Renal cortex interstitium (tissue), 11 donors: ENCODE measurements around the gene NT5C. TPM values are rescaled to one million over a fixed set of nuclear protein-coding genes. Genes with fewer than 3 reads are reported as not detected.
"Not testable (repeated sequence)": the region's sequence is repeated elsewhere in the genome, so short reads cannot be mapped to it uniquely, and the experiment has no call there.

Source experiments
- DNase-seq, 11 donors: peaks; one replicate each; pipeline ENCODE4 v3.0.0-alpha.2; 2013; ENCODE audit warnings: low read depth in 9 of 11, low spot score in 4 of 11; ENCODE audit errors: extremely low read depth in 1 of 11
- polyA plus RNA-seq, 3 donors: library from polyadenylated mRNA; unstranded; fragments of 120-200 nt; gene quantifications; one replicate each; pipeline ENCODE4 v1.2.1, GENCODE V29; 2013; ENCODE audit not compliant: insufficient read length in 3 of 3

The NT5C gene
- polyA plus RNA-seq, 3 donors = 46.9 to 70.1 (median 61.7) TPM

DNA sequence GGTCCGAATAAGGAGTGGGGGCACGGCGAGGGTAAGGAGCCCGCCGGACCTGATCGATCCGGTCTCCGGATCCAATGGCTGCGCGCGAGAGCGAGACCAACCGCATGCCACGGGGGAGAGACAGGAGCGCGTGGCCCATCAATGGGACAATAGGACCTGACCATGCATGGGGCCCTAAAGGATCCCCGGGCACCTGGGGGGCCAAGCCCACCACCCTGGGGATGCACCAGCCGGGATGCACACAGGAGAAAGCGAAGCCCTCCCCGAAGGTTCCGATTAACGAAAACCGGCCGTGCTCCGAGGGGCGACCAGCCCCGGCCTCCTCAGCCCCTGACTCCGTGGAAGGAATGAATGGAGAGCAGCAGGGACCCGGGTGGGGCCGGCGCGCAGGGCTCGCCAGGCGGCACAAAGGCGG is 22.2 kb upstream of the NT5C start:
- peak in 2 of 11 donors; percentile 22 to 38 for DNase-seq

DNA sequence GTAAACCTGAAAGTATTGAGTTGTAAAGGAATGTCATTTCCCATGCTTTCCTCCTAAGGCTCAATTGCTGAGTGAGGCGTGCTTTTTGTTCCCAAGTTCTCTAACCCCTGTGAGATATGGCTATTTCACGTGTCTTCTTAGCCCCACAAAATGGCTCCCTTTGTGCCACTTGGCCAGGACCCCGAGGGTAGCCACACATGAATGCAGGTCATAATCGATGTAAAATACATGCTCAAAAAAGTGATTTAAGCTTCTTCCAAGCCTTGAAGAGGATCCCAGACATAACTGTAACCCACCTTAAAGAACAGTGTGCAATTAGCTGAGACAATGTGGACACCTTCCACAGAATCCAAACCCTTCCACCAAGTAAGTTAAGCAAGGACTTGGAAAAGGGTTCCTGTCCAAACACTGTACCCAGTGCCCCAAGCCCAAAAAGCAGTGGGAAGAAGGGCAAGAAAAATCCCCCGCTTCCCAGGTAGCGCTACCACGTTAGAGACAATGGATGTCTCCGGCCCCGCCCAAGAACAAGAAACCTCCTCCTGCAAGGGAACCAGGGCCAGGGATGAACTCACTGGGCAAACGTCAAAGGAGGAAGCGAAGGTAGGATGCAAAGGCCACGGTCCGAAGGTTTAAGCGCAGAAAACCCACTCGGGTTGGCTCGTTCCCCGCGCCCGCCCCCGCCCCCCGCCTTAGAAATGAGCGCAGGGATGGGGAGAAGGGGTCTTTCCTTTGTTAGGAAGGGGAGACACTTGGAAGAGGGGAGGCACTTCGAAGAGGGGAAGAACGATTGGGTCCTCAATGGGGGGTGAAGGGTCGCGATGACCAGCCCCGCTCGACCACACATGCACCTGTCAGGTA is 21.6 kb upstream of the NT5C start:
- peak in 4 of 11 donors; percentile 17 to 44 (median 38) for DNase-seq

DNA sequence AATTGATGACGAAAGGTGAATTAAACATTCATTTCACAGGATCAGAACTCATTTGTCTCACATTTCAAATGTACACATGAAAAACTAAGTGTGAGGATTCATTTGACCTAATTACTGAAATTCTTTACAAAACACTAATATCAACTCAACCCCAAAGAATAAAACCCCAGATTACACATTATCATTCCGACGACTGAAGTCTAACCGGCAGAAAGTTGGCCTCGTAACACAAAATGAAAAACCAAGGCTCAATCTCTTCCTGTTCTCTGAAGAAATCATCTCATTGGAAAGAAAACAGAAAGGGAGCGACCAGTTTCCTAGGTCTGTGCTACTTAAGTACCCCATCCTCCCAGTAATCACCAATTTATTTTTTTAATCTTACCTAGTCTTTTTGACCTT is 21.0 kb upstream of the NT5C start:
- no peak for DNase-seq

DNA sequence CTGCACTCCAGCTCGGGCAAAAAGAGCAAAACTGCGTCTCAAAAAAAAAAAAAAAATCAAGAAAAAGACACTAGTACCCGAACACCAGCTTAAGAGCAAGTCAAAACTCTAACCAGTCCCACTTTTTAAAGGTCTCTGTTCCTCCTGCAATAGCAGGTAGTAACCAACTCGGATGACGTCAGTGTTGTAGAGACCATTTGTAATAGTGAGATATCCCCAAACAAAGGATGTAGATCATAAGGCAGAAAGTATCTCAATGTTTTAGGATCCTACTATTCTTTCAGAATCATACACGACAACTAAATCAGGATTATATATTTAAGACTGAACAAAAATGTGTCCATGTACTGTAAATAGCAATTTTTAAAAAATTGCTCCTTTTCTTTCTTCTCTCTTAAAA is 20.4 kb upstream of the NT5C start:
- no peak for DNase-seq

DNA sequence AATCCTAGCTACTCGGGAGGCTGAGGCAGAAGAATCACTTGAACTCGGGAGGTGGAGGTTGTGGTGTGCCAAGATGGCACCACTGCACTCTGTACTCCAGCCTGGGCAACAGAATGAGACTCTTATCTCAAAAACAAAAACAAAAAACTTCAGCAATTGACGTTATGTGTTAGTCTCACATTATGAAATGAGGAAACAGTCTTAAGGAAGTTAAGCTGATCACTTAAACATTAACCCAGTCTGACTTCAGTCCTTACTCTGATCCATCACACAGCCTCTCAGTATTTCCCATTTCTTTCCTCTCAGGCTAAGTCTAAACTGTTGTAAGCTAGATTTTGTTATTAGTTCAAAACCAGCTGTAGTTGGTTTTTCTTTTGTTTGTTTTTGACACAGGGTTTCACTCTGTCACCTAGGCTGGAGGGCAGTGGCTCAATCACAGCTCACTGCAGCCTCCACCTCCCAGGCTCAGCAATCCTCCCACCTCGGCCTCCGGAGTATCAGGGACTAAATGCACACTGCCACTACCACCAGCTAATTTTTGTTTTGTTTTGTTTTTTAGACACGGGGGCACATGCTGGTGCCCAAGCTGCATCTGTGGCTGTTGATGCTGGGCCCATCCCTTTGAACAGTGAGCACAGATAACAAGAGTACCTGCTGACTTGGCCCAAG is 16.5 kb upstream of the NT5C start:
- DNase-seq = no peak

DNA sequence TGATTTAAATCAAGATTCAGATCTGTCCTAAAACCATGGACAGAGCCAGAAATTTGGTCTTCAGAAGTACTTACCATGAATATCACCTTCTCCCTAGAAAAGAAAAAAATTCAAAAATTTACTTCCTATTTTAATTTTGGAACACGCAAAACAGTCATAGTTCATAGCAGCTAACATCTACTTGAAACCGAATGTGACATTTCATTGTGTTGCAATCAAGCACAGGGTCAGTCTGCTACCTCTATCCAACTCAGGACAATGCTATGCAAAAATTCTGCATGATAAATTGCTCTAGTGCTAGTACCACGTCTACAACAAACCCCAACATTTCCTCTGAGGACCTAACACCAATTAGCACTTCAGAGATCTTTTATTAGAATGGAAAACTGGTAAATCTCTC is 15.1 kb upstream of the NT5C start:
- no peak for DNase-seq

DNA sequence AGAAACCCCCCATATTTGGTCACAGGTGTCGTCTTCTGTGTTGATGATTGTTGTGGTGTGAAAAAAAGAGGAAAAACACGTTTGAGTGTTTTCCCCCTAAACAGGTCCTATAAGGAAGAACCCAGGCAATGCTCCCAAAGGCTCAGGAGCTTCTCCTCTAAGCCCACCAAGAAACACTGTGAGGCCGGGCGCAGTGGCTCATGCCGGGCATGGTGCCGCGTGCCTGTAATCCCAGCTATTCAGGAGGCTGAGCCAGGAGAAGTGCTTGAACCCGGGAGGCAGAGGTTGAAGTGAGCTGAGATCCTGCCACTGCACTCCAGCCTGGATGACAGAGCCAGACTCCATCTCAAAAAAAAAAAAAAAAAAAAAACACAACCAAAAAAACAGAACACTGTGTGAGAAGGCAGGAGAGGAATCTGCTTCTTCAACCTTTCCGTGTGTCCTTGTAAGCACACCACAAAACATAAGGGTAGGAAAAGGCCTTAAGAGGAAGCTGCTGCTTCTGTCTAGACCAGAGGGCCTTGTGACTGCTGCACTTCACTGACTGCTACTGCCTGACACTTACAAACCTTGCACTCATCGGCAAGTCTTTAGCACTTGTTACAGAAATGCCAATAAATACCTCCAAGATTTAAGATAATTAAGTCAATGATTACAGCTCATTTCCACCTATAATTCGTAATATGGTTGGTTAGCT is 13.4 kb upstream of the NT5C start:
- DNase-seq = no peak

DNA sequence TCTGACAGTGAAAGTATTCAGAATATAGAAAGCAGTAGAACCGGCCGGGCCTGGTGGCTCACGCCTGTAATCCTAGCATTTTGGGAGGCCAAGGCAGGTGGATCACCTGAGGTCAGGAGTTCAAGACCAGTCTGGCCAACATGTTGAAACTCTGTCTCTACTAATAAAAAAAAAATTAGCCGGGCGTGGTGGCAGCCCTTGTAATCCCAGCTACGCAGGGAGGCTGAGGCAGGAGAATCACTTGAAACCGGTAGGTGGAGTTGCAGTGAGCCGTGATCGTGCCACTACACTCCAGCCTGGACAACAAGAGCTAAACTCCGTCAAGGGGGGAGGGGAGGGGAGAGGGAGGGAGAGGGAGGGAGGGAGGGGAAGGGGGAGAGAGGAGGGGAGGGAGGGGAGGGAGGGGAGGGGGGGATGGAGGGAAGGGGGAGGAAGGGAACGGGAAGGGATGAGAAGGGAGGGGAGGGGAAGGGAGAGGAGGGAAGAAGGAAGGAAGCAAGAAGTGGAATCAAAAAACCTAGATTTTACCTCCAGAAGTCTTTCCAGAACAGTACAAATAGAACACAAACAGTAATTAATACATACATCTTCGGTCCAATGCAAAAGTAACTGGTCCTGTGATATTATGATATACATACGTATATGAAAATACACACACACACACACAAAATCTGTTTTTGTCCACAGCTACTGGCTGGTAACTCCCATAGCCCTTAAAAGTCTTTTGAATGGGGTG is 10.9 kb upstream of the NT5C start:
- no peak for DNase-seq

DNA sequence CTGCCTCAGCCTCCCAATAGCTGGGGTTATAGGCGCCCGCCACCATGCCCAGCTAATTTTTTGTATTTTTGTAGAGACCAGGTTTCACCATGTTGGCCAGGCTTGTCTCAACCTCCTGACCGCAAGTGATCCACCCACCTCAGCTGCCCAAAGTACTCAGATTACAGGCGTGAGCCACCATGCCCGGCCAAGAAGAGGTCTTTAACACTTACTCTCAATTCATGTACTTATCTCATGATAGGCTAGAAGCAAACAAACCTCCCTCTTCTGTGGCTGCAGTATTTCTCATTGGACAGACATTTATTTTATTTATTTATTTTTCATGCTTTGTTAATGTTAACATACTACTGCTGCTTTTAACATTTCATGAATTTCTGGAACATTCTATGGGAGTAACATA is 7.0 kb upstream of the NT5C start:
- DNase-seq = no peak

DNA sequence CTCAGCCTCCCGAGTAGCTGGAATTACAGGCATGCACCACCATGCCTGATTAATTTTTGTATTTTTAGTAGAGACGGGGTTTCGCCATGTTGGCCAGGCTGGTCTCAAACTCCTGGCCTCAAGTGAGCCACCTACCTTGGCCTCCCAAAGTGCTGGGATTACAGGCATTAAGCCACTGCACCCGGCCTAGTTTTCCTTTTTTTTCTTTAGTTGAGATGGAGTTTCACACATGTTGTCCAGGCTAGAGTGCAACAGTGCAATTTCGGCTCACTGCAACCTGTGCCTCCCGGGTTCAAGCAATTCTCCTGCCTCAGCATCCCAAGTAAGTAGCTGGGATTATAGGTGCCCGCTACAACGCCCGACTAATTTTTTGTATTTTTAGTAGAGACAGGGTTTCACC is 6.2 kb upstream of the NT5C start:
- DNase-seq = not testable (repeated sequence)

DNA sequence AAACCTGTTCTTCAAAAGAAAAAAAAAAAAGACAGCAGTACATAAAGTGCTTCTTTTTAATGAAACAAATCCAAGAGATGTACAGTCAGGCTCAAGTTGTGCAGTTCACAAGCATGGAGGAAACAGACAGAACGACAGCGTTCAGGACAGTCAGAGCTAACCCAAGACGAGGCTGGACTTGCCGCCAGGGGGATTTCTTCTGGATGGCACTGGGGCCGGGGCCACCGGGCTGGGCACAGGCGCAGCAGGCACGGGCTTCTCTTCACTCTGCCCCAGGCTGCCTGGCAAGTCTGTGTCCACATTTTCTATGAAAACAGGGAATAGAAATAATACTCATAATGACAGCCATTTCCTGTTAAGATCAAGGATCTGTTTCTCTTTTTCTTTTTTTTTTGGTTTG is 4.4 kb upstream of the NT5C start:
- no peak for DNase-seq

DNA sequence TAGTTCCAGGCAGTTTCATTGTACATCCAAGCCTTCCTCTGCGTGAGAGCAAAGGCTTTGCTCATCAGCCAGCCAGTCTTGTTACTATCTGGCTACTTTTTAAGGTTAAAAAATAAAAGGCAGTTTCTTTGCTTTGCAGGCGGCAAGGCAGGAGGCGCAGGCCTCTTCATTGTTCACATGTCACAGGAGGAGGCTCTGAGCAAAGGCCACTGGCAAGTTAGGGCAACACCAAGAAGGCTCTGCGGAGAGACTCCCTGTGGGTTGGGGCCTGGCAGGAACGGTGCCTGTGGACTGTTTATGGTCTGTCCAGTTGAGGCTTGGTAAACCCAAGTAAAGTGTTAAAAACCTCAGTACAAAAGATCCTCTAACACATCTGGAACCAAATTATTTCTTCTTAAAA is 3.9 kb upstream of the NT5C start:
- no peak for DNase-seq

DNA sequence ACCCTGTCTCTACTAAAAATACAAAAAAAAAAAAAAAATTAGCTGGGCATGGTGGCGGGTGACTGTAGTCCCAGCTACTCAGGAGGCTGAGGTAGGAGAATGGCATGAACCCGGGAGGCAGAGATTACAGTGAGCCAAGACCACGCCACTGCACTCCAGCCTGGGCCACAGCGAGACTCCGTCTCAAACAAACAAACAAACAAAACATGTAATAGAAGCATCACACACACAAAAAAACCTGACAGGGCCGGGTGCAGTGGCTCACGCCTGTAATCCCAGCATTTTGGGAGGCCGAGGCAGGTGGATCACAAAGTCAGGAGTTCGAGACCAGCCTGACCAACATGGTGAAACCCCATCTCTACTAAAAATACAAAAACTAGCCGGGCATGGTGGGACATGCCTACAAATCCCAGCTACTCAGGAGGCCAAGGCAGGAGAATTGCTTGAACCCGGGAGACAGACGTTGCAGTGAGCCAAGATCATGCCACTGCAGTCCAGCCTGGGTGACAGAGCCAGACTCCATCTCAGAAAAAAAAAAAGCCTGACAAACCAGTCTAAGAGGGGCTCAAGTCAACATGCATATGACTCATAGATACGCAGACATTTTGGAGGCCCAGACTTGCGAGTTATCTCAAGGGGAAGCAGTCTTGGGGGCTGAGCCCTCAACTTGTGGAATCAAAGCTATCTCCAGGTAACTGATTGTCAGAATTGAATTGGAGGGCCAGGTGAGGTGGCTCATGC is 2.2 kb upstream of the NT5C start:
- DNase-seq = not testable (repeated sequence)

DNA sequence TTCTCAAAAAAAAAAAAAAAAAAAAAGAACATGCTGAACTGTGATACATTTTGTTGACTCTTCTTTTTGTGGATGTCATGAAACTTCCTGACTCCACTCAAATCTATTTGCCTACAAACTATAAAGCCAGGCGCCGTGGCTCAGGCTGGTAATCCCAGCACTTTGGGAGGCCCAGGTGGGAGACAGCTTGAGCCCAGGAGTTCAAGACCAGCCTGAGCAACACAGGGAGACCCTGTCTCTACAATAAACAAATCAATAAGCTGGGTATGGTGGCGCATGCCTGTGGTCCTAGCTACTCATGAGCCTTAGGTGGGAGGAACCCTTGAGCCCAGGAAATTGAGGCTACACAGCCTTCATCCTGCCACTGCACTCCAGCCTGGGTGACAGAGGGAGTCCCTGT is 1.5 kb upstream of the NT5C start:
- DNase-seq = no peak

DNA sequence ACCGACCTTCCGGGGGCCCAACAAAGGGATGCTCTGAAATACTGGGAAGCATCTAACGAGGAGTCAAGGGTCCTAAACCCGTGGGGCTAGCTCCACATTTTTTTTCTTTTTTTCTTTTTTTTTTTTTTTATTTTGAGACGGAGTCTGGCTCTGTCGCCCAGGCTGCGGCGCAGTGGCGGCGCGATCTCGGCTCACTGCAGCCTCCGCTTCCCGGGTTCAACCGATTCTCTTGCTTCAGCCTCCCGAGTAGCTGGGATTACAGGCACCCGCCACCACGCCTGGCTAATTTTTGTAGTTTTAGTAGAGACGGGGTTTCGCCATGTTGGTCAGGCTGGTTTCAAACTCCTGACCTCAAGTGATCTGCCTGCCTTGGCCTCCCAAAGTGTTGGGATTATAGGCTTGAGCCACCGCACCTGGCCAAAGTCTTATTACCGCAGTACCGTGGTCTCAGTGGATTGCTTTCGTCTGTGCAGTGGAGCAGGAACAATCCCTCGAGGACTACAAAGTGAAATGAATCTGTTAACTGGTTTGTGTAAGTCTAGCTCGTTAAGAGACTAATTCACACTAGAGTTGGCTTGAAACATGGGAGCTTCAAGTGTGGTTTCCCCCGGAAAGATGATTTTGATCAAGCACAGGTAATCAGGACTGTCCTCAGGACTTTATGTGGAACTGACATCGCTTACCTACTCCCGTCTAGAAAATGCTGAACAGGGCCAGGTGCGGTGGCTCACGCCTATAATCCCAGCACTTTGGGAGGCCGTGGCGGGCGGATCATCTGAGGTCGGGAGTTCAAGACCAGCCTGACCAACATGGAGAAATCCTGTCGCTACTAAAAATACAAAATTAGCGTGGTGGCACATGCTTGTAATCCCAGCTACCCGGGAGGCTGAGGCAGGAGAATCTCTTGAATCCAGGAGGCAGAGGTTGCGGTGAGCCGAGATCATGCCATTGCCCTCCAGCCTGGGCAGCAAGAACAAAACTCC is 767 bp upstream of the NT5C start:
- DNase-seq = not testable (repeated sequence)

DNA sequence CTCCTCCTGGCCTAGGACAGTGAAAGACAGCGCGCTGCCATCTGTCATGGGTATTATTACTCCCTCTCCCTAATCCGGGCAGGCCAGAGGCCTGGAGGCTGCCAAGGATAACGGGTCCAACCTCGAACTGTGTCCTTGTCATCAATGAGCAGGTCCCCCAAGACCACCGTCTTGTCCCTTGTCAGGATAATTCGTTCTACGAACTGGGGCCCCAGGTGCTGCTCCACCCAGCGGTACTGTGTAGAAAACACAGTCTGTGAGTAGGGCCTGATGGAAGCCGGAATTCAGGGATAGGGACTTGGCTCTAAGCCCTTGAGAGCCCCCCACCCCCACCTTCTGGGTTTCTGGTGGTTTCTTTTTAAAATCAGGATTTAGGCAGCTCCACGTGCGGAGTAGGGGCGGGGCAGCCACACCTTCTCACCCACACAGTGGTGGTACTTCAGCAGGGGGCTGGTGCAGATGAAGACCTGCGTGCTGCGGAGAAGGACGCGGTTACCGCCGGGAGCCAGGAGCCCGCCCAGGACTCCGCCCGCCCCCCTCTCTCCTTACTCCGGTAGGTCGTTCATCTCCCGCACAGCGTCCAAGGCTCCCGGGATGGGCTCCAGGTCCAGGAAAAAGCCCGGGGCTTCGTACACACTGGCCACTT is 787 bp downstream of the NT5C start:
- peak in 2 of 11 donors; percentile 58 to 68 for DNase-seq

DNA sequence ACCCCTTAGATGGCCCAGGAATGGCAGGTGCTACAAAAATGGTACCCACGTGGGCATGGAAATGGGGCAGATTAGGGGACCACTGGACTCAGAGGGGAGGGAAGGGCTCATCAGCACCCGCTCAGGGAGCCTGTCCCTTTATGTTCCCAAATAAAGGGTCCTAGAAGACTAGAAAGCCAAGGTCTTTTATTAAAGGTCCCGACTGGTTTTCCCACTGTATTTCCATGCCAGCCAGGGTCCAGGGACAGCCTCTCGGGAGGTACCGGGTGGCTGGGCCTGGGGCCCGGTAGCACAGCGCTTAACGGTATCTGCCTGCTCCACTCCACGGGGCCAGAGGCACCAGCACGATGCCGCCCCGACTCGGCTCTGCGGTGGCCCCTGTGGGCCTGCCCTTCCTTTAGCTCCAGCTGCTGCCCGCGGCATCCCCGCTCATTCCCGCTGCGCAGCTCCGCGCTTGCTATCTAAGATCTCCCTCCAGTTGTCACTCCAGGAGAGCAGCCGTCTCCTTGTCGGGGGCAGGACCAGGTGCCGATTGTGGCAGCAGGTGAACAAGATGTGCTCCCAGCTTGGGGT is 1.4 kb downstream of the NT5C start:
- no peak for DNase-seq
